Endothelial cell of umbilical vein (primary cell): ENCODE results near the gene TLE1. TPM values are rescaled to one million over a fixed set of nuclear protein-coding genes. Genes with fewer than 3 reads are reported as not detected.

Source experiments
- BruUV-seq: library from RNA; stranded (reverse); fragments of 400-500 nt; replicated peaks from 2 replicates; lab custom pipeline; 2021; lab: Mats Ljungman, UMichigan
- CTCF ChIA-PET: fragments of 300-600, 350-600 bp; sonication (Branson Sonifier 250); formaldehyde crosslinking; loops from one replicate; lab custom pipeline; 2021; ENCODE audit warnings: antibody characterized with exemption, inconsistent platforms; lab: Charles Lee
- POLR2A ChIA-PET: fragments of 300-600, 350-600 bp; sonication (Branson Sonifier 250); formaldehyde crosslinking; loops from one replicate; lab custom pipeline; 2021; ENCODE audit warnings: antibody characterized with exemption, inconsistent platforms; lab: Charles Lee
- DNase-seq: peaks from one replicate; pipeline ENCODE4 v3.0.0-alpha.2; 2011; ENCODE audit warnings: low read depth, low spot score
- FAIRE-seq: peaks from 2 replicates; lab custom pipeline; 2011; peaks lifted over from hg19 to GRCh38; lab: Jason Lieb, UNC
- H2AFZ ChIP-seq: 2 replicates; pipeline ENCODE4 v1.6.0; 2012; ENCODE audit warnings: low read depth, low read length, control low read depth, inconsistent platforms
- H3K27ac ChIP-seq: 2 replicates; pipeline ENCODE4 v1.5.1; 2011; ENCODE audit warnings: low read depth, mild to moderate bottlenecking, control low read depth, low read length, moderate library complexity; ENCODE audit not compliant: insufficient read depth
- H3K27me3 ChIP-seq, 2 experiments: 2 replicates each; pipeline versions ENCODE4 v1.6.0 to v1.6.1; 2011; ENCODE audit warnings: low read length in 2 of 2, mixed read lengths in 1 of 2; ENCODE audit not compliant: control insufficient read depth in 2 of 2, insufficient read depth in 2 of 2
- H3K36me3 ChIP-seq, 2 experiments: 2 replicates in 1 of 2; 3 replicates in 1 of 2; pipeline ENCODE4 v1.5.1; 2011; ENCODE audit warnings: low read length in 2 of 2, mild to moderate bottlenecking in 1 of 2, moderate library complexity in 1 of 2; ENCODE audit not compliant: control insufficient read depth in 2 of 2, insufficient read depth in 2 of 2; ENCODE audit errors: extremely low read depth in 1 of 2
- H3K4me1 ChIP-seq: 3 replicates; pipeline ENCODE4 v1.5.1; 2011; ENCODE audit warnings: mild to moderate bottlenecking, low read length; ENCODE audit not compliant: control insufficient read depth, insufficient read depth; ENCODE audit errors: extremely low read depth
- H3K4me2 ChIP-seq: 2 replicates; pipeline ENCODE4 v1.6.1; 2011; ENCODE audit warnings: low read length, control low read depth, mixed read lengths; ENCODE audit not compliant: insufficient read depth
- H3K4me3 ChIP-seq, 3 experiments: fragments of 200-600 bp in 1 of 3; sonication (generic), shearing (Covaris generic) in 1 of 3; replicated peaks in 1 of 3; 2 replicates each; pipeline ENCODE4 v1.5.1; 2011 to 2016; ENCODE audit warnings: control low read depth in 3 of 3, low read length in 3 of 3, mild to moderate bottlenecking in 2 of 3, inconsistent platforms in 1 of 3, low read depth in 1 of 3, moderate library complexity in 1 of 3; ENCODE audit not compliant: insufficient read depth in 1 of 3
- H3K79me2 ChIP-seq: 2 replicates; pipeline ENCODE4 v1.6.0; 2012; ENCODE audit warnings: low read length, inconsistent platforms; ENCODE audit not compliant: control insufficient read depth, insufficient read depth
- H3K9ac ChIP-seq: replicated peaks from 2 replicates; pipeline ENCODE3; 2011; ENCODE audit warnings: low read length, control low read depth; ENCODE audit not compliant: insufficient read depth; ENCODE audit errors: extremely low read depth
- H3K9me1 ChIP-seq: replicated peaks from 3 replicates; pipeline ENCODE4 v1.6.0; 2011; ENCODE audit warnings: mild to moderate bottlenecking, low read length; ENCODE audit not compliant: control insufficient read depth, insufficient read depth; ENCODE audit errors: extremely low read depth
- H3K9me3 ChIP-seq: replicated peaks from 2 replicates; pipeline ENCODE4 v1.5.1; 2012; ENCODE audit warnings: low read length, inconsistent platforms; ENCODE audit not compliant: control insufficient read depth, insufficient read depth
- H4K20me1 ChIP-seq: replicated peaks from 2 replicates; pipeline ENCODE3; 2011; ENCODE audit warnings: mild to moderate bottlenecking, low read length; ENCODE audit not compliant: control insufficient read depth, insufficient read depth; ENCODE audit errors: extremely low read depth
- CTCF ChIP-seq, 2 donors: IDR thresholded peaks; 1 replicate in 1 of 2; 2 replicates in 1 of 2; pipeline ENCODE4 v1.5.1; 2011; ENCODE audit warnings: low read length in 2 of 2, mild to moderate bottlenecking in 2 of 2, moderate library complexity in 2 of 2, control low read depth in 1 of 2, inconsistent platforms in 1 of 2, low read depth in 1 of 2; ENCODE audit not compliant: insufficient read depth in 1 of 2; ENCODE audit errors: extremely low read depth in 1 of 2
- FOS ChIP-seq: IDR thresholded peaks from 2 replicates; pipeline ENCODE4 v1.6.1; 2011; ENCODE audit warnings: mild to moderate bottlenecking, low read length, moderate library complexity, borderline replicate concordance; ENCODE audit not compliant: insufficient read depth
- JUN ChIP-seq: IDR thresholded peaks from 2 replicates; pipeline ENCODE4 v1.6.1; 2011; ENCODE audit warnings: borderline replicate concordance, low read depth; ENCODE audit not compliant: insufficient read length, insufficient read depth
- MYC ChIP-seq: IDR thresholded peaks from one replicate; pipeline ENCODE4 v1.6.1; 2011; ENCODE audit warnings: mild to moderate bottlenecking, low read depth, low read length
- POLR2AphosphoS5 ChIP-seq: IDR thresholded peaks from 2 replicates; pipeline ENCODE4 v1.6.1; 2012; ENCODE audit warnings: low read depth, mild to moderate bottlenecking, control low read depth, low read length, moderate library complexity; ENCODE audit not compliant: insufficient read depth
- dilution Hi-C: fragments of 300-500 bp; cut with MboI; formaldehyde crosslinking; loops from one replicate; pipeline ENCODE4 v1.15.0; 2019; ENCODE audit warnings: low sequenced_read_pairs; ENCODE audit not compliant: extremely low pct_ligation_motif_present
- intact Hi-C: fragments of 100-400 bp; cut with micrococcal nuclease; formaldehyde crosslinking; loops from one replicate; pipeline ENCODE4 v1.10.0; 2022
- polyA plus RNA-seq, 4 experiments: library from polyadenylated mRNA; depleted of rRNA in 3 of 4; stranded (reverse) in 3 of 4; unstranded in 1 of 4; fragments of >200 nt; gene quantifications; 2 replicates each; pipeline versions ENCODE4 v1.2.1 to v1.2.3, GENCODE V29; 2011 to 2012; ENCODE audit warnings: missing spikeins in 1 of 4
- total RNA-seq: library from RNA; stranded (reverse); gene quantifications from 2 replicates; pipeline ENCODE4 v1.2.3, GENCODE V29; 2021

Gene TLE1
- total and polyA plus RNA-seq, 2 donors (not counting 3 experiments of a cell fraction or from before 2014, with no cell fraction given): 55.0 to 58.2 TPM

DNA sequence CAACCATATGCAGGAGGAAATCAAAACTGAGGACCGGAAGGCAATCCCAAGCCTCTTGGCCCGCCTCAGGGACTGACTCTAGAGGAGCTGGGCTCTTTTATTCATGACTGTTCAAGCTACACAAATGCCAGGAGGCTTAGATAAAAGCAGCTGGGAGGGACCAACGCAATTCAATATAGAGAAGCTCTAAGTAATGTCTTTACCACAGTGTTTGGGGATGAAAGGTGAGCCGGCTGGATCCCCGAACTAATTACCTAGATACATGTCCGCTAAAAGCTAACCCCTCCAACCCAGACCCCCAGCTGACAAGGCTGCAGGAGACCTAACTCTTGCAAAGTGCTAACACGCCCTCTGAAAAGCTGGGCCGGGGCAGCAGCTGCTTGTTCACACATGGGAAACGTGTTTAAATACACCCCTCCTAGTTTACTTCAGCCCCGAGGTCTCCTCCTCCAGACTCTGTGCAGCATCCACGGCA lies 67.5 kb downstream of the TLE1 start:
- Histone ChIP-seq H3K9me1 (no peaks in the 10 kb centered on the region), H4K20me1 (no peaks in the 10 kb centered on the region), H3K4me1 (peaks cover 11% of the 10 kb centered on the region), H3K9ac (no peak overlapping the region), H3K4me3 (no peak overlapping the region), H3K27ac (no peak overlapping the region), H3K36me3 (peaks cover 0 to 11% of the 10 kb centered on the region in 2 experiments), H3K9me3 (no peaks in the 10 kb centered on the region), H3K79me2 (no peaks in the 10 kb centered on the region), H3K4me2 (no peak overlapping the region), H2AFZ (no peak overlapping the region), H3K27me3 (no peaks in the 10 kb centered on the region)
- dilution Hi-C loops (no loop called here), intact Hi-C loops (no loop called here)
- ChIA-PET POLR2A (no interaction called here), CTCF (interaction anchor here (1.3 to 4.6 kb wide), 3 partner anchors 18 to 99 kb away, joined by 3 to 21 read pairs (median 4); no protein-coding TSS in a partner anchor)
- no peak for TF ChIP-seq POLR2AphosphoS5
- TF ChIP-seq MYC: no peak
- no peak for TF ChIP-seq FOS
- TF ChIP-seq JUN: no peak
- FAIRE-seq: no peak
- no TSS peak for BruUV-seq
- no peak for DNase-seq

GRCh38 chr9:81621118-81621517 lies 68.2 kb downstream of the TLE1 start:
- ChIA-PET CTCF (interaction anchor here (0.6 to 4.6 kb wide), 4 partner anchors 19 to 98 kb away, joined by 3 to 21 read pairs (median 4); no protein-coding TSS in a partner anchor), POLR2A (no interaction called here)
- peaks cover 0 to 11% of the 10 kb centered on the region in 2 experiments for H3K36me3 ChIP-seq
- BruUV-seq: no TSS peak
- dilution Hi-C loops (no loop called here), intact Hi-C loops (no loop called here)
- H3K4me2 ChIP-seq: no peak overlapping the region
- H3K79me2 ChIP-seq: no peaks in the 10 kb centered on the region
- H3K9me1 ChIP-seq: no peaks in the 10 kb centered on the region
- H4K20me1 ChIP-seq: no peaks in the 10 kb centered on the region
- no peak overlapping the region for H2AFZ ChIP-seq
- FAIRE-seq: no peak
- H3K27me3 ChIP-seq: no peaks in the 10 kb centered on the region
- no peak for TF ChIP-seq CTCF (IDR thresholded peaks at IDR 0.05; ENCODE audit: extremely low read depth in 1 of 2, insufficient read depth in 1 of 2, low read depth in 1 of 2, low read length in 2 of 2)
- TF ChIP-seq JUN: no peak
- TF ChIP-seq FOS: no peak
- no peak for DNase-seq
- no peak overlapping the region for H3K4me3 ChIP-seq
- H3K9me3 ChIP-seq: no peaks in the 10 kb centered on the region
- H3K9ac ChIP-seq: no peak overlapping the region
- no peak overlapping the region for H3K27ac ChIP-seq
- peaks cover 11% of the 10 kb centered on the region for H3K4me1 ChIP-seq
